ENCODE results near the gene N4BP3. TPM values are rescaled to one million over a fixed set of nuclear protein-coding genes. Genes with fewer than 3 reads are reported as not detected.

Gene N4BP3
- total RNA-seq, 1 donor from 2014 or later = 1.3 TPM

- no peak overlapping the region for H3K4me3 Mint-ChIP-seq
- no peaks in the 10 kb centered on the region for H3K36me3 Mint-ChIP-seq (ENCODE audit: low read depth)
- TF ChIP-seq, protein P1, sequence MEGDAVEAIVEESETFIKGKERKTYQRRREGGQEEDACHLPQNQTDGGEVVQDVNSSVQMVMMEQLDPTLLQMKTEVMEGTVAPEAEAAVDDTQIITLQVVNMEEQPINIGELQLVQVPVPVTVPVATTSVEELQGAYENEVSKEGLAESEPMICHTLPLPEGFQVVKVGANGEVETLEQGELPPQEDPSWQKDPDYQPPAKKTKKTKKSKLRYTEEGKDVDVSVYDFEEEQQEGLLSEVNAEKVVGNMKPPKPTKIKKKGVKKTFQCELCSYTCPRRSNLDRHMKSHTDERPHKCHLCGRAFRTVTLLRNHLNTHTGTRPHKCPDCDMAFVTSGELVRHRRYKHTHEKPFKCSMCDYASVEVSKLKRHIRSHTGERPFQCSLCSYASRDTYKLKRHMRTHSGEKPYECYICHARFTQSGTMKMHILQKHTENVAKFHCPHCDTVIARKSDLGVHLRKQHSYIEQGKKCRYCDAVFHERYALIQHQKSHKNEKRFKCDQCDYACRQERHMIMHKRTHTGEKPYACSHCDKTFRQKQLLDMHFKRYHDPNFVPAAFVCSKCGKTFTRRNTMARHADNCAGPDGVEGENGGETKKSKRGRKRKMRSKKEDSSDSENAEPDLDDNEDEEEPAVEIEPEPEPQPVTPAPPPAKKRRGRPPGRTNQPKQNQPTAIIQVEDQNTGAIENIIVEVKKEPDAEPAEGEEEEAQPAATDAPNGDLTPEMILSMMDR (conservative IDR thresholded peaks at IDR 0.05) = no peak
- H3K27me3 Mint-ChIP-seq (ENCODE audit: low read depth) = peaks cover 13% of the 10 kb centered on the region
- DNase-seq (ENCODE audit: low read depth, low spot score) = no peak
- H3K9me3 Mint-ChIP-seq = no peaks in the 10 kb centered on the region
- peaks cover 8% of the 10 kb centered on the region for H3K4me1 Mint-ChIP-seq
- no peak overlapping the region for H3K27ac Mint-ChIP-seq (ENCODE audit: unreplicated experiment)
Observed at GRCh38 chr5:178106086-178106485, 7.2 kb upstream of the N4BP3 start.

GRCh38 chr5:178106556-178107239, 6.6 kb upstream of the N4BP3 start:
- TF ChIP-seq, protein P1 (conservative IDR thresholded peaks at IDR 0.05) = no peak
- peaks cover 14% of the 10 kb centered on the region for H3K27me3 Mint-ChIP-seq (ENCODE audit: low read depth)
- peaks cover 8% of the 10 kb centered on the region for H3K4me1 Mint-ChIP-seq
- H3K4me3 Mint-ChIP-seq = no peak overlapping the region
- no peak overlapping the region for H3K27ac Mint-ChIP-seq (ENCODE audit: unreplicated experiment)
- no peak for DNase-seq (ENCODE audit: low read depth, low spot score)
- H3K9me3 Mint-ChIP-seq = no peaks in the 10 kb centered on the region
- H3K36me3 Mint-ChIP-seq (ENCODE audit: low read depth) = no peaks in the 10 kb centered on the region

DNA sequence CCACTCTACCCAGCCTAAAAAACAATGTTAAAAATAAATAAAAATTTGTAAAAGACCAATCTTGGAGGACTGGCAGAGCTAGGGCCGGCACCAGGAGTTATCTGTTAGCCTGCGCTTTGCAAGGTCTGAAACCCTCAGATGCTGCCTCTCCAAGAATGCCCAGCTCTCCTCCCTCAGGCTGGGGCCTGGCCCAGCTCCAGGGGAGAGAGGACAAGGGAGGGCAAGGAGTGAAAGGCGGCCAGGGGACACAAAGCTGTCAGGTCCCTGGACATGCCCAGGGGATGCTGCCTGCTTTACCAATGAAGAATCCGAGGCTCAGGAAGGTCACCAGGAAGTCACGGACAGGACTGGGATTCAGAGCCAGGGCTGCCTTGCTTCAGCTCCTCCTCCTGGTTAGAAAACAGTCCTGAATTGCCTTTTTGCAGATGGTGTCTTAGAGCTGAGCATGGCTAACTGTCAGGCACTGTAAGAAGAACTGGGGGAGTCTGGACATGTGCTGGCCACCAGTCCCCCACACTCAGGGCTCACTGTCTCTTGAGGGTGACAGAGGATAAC, 5.5 kb upstream of the N4BP3 start:
- Mint-ChIP-seq H3K4me1 (peaks cover 10% of the 10 kb centered on the region), H3K4me3 (peak overlapping the region; percentile 25), H3K27ac (ENCODE audit: unreplicated experiment) (peak overlapping the region; percentile 16), H3K27me3 (ENCODE audit: low read depth) (peaks cover 26% of the 10 kb centered on the region), H3K9me3 (no peaks in the 10 kb centered on the region), H3K36me3 (ENCODE audit: low read depth) (no peaks in the 10 kb centered on the region)
- no peak for DNase-seq (ENCODE audit: low read depth, low spot score)
- TF ChIP-seq, protein P1 (conservative IDR thresholded peaks at IDR 0.05) = no peak

- Mint-ChIP-seq H3K36me3 (ENCODE audit: low read depth) (no peaks in the 10 kb centered on the region), H3K4me3 (peak overlapping the region; percentile 25), H3K9me3 (no peaks in the 10 kb centered on the region), H3K27ac (ENCODE audit: unreplicated experiment) (peak overlapping the region; percentile 76), H3K27me3 (ENCODE audit: low read depth) (peaks cover 28% of the 10 kb centered on the region), H3K4me1 (peaks cover 12% of the 10 kb centered on the region)
- TF ChIP-seq, protein P1 (conservative IDR thresholded peaks at IDR 0.05) = no peak
- DNase-seq (ENCODE audit: low read depth, low spot score) = no peak
Observed at GRCh38 chr5:178108446-178108845, 4.9 kb upstream of the N4BP3 start.

DNA sequence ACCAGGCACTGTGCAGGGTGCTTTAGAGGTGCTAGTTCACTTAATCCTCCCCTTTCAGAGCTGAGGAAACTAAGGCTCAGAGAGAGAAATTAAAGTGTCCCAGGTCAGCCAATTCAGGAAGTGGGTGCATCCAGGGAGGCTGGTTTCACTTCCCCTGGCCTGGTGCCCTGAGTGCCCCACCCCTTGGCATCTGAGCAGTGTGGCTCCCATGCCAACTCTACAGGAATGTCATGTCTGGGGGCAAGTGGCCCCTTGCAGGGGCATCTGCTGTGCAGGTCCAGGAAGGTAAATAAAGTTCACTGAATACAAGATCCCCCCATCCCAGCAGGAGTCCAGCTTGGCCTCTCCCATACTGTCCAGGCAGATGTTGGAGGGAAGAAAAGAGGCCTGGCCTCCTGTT, 4.4 kb upstream of the N4BP3 start:
- peaks cover 12% of the 10 kb centered on the region for H3K4me1 Mint-ChIP-seq
- H3K27ac Mint-ChIP-seq (ENCODE audit: unreplicated experiment) = peak overlapping the region; percentile 27
- no peaks in the 10 kb centered on the region for H3K36me3 Mint-ChIP-seq (ENCODE audit: low read depth)
- H3K4me3 Mint-ChIP-seq = no peak overlapping the region
- no peak for DNase-seq (ENCODE audit: low read depth, low spot score)
- H3K9me3 Mint-ChIP-seq = no peaks in the 10 kb centered on the region
- peaks cover 28% of the 10 kb centered on the region for H3K27me3 Mint-ChIP-seq (ENCODE audit: low read depth)
- TF ChIP-seq, protein P1 (conservative IDR thresholded peaks at IDR 0.05) = no peak
